HCT116 (cell line): ENCODE results near the gene KRT86. TPM values are rescaled to one million over a fixed set of nuclear protein-coding genes. Genes with fewer than 3 reads are reported as not detected.

Source experiments
- ATAC-seq: fragments of 200-7000 bp; cut with Tn5 transposase; 2 replicates; pipeline ENCODE4 v1.9.1; 2020; ENCODE audit warnings: mild to moderate bottlenecking, moderate library complexity
- BruUV-seq: library from RNA; stranded (reverse); fragments of 400-500 nt; replicated peaks from 2 replicates; lab custom pipeline; 2021; lab: Mats Ljungman, UMichigan
- CTCF ChIA-PET: fragments of 300-600 bp; sonication (Branson Sonifier 250); formaldehyde crosslinking; loops from one replicate; lab custom pipeline; 2021; ENCODE audit warnings: antibody characterized with exemption; lab: Charles Lee
- POLR2A ChIA-PET: fragments of 300-600, 350-600 bp; sonication (Branson Sonifier 250); formaldehyde crosslinking; loops from one replicate; lab custom pipeline; 2021; ENCODE audit warnings: antibody characterized with exemption; lab: Charles Lee
- RAD21 ChIA-PET, 2 experiments: fragments of 300-600 bp; sonication (Branson Sonifier 250); formaldehyde crosslinking; loops; one replicate each; lab custom pipeline; 2023; ENCODE audit warnings: low total read pairs in 2 of 2; ENCODE audit not compliant: uncharacterized antibody in 2 of 2, unreplicated experiment in 2 of 2, low non-redundant PET in 1 of 2; lab: Charles Lee
- DNase-seq: peaks from one replicate; pipeline ENCODE4 v3.0.0-alpha.2; 2010; ENCODE audit warnings: low read depth, low spot score
- H2AFZ ChIP-seq: fragments of 200-600 bp; shearing (Covaris generic), sonication (generic); 2 replicates; pipeline ENCODE4 v1.6.1; 2017; ENCODE audit warnings: low read depth, mixed run types, mixed read lengths, antibody characterized with exemption, low read length; ENCODE audit not compliant: poor library complexity, severe bottlenecking
- H3K27ac ChIP-seq: 2 replicates; pipeline ENCODE4 v1.5.1; 2012; ENCODE audit warnings: low read depth, low read length
- H3K27me3 ChIP-seq: fragments of 200-600 bp; sonication (generic); 2 replicates; pipeline ENCODE4 v1.6.1; 2016; ENCODE audit warnings: mixed run types, low read length, mixed read lengths; ENCODE audit not compliant: insufficient read depth
- H3K36me3 ChIP-seq, 2 experiments: fragments of 200-500 bp in 1 of 2; fragments of 200-600 bp in 1 of 2; sonication (Bioruptor generic) in 1 of 2; sonication (generic) in 1 of 2; 2 replicates each; pipeline versions ENCODE4 v1.5.1 to v1.6.1; 2014 to 2016; ENCODE audit warnings: low read length in 2 of 2, inconsistent platforms in 1 of 2, mixed read lengths in 1 of 2, mixed run types in 1 of 2; ENCODE audit not compliant: insufficient read depth in 2 of 2, control insufficient read depth in 1 of 2
- H3K4me1 ChIP-seq, 2 experiments: fragments of 200-600 bp in 1 of 2; sonication (generic) in 1 of 2; 2 replicates each; pipeline versions ENCODE4 v1.5.1 to v1.6.1; 2012 to 2017; ENCODE audit warnings: low read length in 2 of 2, inconsistent platforms in 1 of 2, mild to moderate bottlenecking in 1 of 2, mixed read lengths in 1 of 2, mixed run types in 1 of 2, moderate library complexity in 1 of 2; ENCODE audit not compliant: insufficient read depth in 2 of 2, control insufficient read depth in 1 of 2
- H3K4me2 ChIP-seq: fragments of 200-600 bp; sonication (generic); 2 replicates; pipeline ENCODE4 v1.6.1; 2017; ENCODE audit warnings: mixed run types, low read length, mixed read lengths
- H3K4me3 ChIP-seq, 2 experiments: fragments of 200-600 bp in 1 of 2; sonication (generic) in 1 of 2; replicated peaks in 1 of 2; 2 replicates each; pipeline ENCODE4 v1.5.1; 2011 to 2016; ENCODE audit warnings: low read length in 2 of 2, control low read depth in 1 of 2, low read depth in 1 of 2, mild to moderate bottlenecking in 1 of 2, mixed read lengths in 1 of 2, mixed run types in 1 of 2
- H3K79me2 ChIP-seq: fragments of 200-600 bp; sonication (generic); 2 replicates; pipeline ENCODE4 v1.6.1; 2017; ENCODE audit warnings: mild to moderate bottlenecking, mixed run types, low read length, moderate library complexity, mixed read lengths; ENCODE audit not compliant: insufficient read depth
- H3K9ac ChIP-seq: fragments of 200-600 bp; sonication (generic); 2 replicates; pipeline ENCODE4 v1.6.1; 2016; ENCODE audit warnings: low read length, mixed read lengths
- H3K9me2 ChIP-seq: fragments of 200-600 bp; sonication (generic), shearing (Covaris generic); 2 replicates; pipeline ENCODE4 v1.6.1; 2017; ENCODE audit warnings: mixed run types, mild to moderate bottlenecking, moderate library complexity; ENCODE audit not compliant: insufficient read depth
- H3K9me3 ChIP-seq, 2 experiments: fragments of 200-500 bp in 1 of 2; fragments of 200-600 bp in 1 of 2; sonication (Bioruptor generic) in 1 of 2; sonication (generic) in 1 of 2; 2 replicates each; pipeline ENCODE4 v1.6.1; 2014 to 2017; ENCODE audit warnings: low read length in 2 of 2, mixed read lengths in 2 of 2, inconsistent platforms in 1 of 2, low read depth in 1 of 2, mild to moderate bottlenecking in 1 of 2, mixed run types in 1 of 2, moderate library complexity in 1 of 2; ENCODE audit not compliant: control insufficient read depth in 1 of 2, insufficient read depth in 1 of 2
- H4K20me1 ChIP-seq: fragments of 200-600 bp; sonication (generic), shearing (Covaris generic); 2 replicates; pipeline ENCODE4 v1.6.1; 2017; ENCODE audit warnings: mixed run types, mild to moderate bottlenecking, moderate library complexity; ENCODE audit not compliant: insufficient read depth
- CBX3 ChIP-seq: IDR thresholded peaks from 2 replicates; pipeline ENCODE4 v1.6.1; 2012; ENCODE audit warnings: low read depth
- CEBPB ChIP-seq: IDR thresholded peaks from 2 replicates; pipeline ENCODE4 v1.6.1; 2012; ENCODE audit warnings: low read depth
- EGR1 ChIP-seq: IDR thresholded peaks from 2 replicates; pipeline ENCODE4 v1.6.1; 2012; ENCODE audit warnings: low read depth
- ELF1 ChIP-seq: IDR thresholded peaks from 2 replicates; pipeline ENCODE4 v1.6.1; 2012; ENCODE audit warnings: low read depth, borderline replicate concordance
- EZH2 ChIP-seq: fragments of 200-600 bp; sonication (generic); IDR thresholded peaks from 2 replicates; pipeline ENCODE4 v1.6.1; 2017; ENCODE audit warnings: antibody characterized with exemption, mixed run types
- FOSL1 ChIP-seq: IDR thresholded peaks from 2 replicates; pipeline ENCODE4 v1.6.1; 2012; ENCODE audit warnings: low read depth
- MAX ChIP-seq: IDR thresholded peaks from 2 replicates; pipeline ENCODE4 v1.6.1; 2012
- RAD21 ChIP-seq: IDR thresholded peaks from 2 replicates; pipeline ENCODE4 v1.6.1; 2012; ENCODE audit warnings: low read depth, mild to moderate bottlenecking
- SIN3A ChIP-seq: IDR thresholded peaks from 2 replicates; pipeline ENCODE4 v1.6.1; 2012; ENCODE audit warnings: low read depth
- SP1 ChIP-seq: IDR thresholded peaks from 2 replicates; pipeline ENCODE4 v1.6.1; 2012; ENCODE audit warnings: low read depth
- SRF ChIP-seq: IDR thresholded peaks from 2 replicates; pipeline ENCODE4 v1.6.1; 2012; ENCODE audit warnings: low read depth
- TCF7L2 ChIP-seq: IDR thresholded peaks from 2 replicates; pipeline ENCODE4 v1.7.0; 2011; ENCODE audit warnings: borderline replicate concordance, inconsistent platforms; ENCODE audit not compliant: insufficient read depth, insufficient read length; ENCODE audit errors: extremely low read depth
- YY1 ChIP-seq: IDR thresholded peaks from 2 replicates; pipeline ENCODE4 v1.6.1; 2011; ENCODE audit warnings: low read length, low read depth, moderate library complexity, mild to moderate bottlenecking; ENCODE audit not compliant: insufficient replicate concordance; ENCODE audit errors: extremely low read depth
- ZFX ChIP-seq: fragments of 450-650 bp; IDR thresholded peaks from 2 replicates; pipeline ENCODE4 v1.6.1; 2017
- ZNF274 ChIP-seq: fragments of 200-500 bp; sonication (Bioruptor generic); IDR thresholded peaks from 2 replicates; pipeline ENCODE4 v1.6.1; 2014; ENCODE audit warnings: mild to moderate bottlenecking, low read depth, low read length, inconsistent platforms
- intact Hi-C: fragments of 100-400 bp; cut with micrococcal nuclease; formaldehyde crosslinking; loops from 2 replicates; pipeline ENCODE4 v1.10.0; 2022
- total RNA-seq: library from RNA; stranded (reverse); gene quantifications from one replicate; pipeline ENCODE4 v1.2.1, GENCODE V29; 2021; ENCODE audit not compliant: unreplicated experiment
- TF ChIP-seq, protein P1 (sequence below), 3 experiments: fragments of 200-600 bp in 1 of 3; sonication (generic) in 1 of 3; IDR thresholded peaks in 2 of 3; conservative IDR thresholded peaks in 1 of 3; 2 replicates each; pipeline ENCODE4 v1.5.1; 2012 to 2017; ENCODE audit warnings: low read depth in 2 of 3, low read length in 2 of 3, antibody characterized with exemption in 1 of 3, borderline replicate concordance in 1 of 3, control low read depth in 1 of 3, mild to moderate bottlenecking in 1 of 3, mixed read lengths in 1 of 3, mixed run types in 1 of 3, moderate library complexity in 1 of 3; ENCODE audit not compliant: insufficient read depth in 1 of 3
- TF ChIP-seq, protein P2 (sequence below): IDR thresholded peaks from 2 replicates; pipeline ENCODE4 v1.6.1; 2012; ENCODE audit warnings: low read depth
- TF ChIP-seq, protein P3 (sequence below): IDR thresholded peaks from 2 replicates; pipeline ENCODE4 v1.6.1; 2012
- TF ChIP-seq, protein P4 (sequence below): IDR thresholded peaks from 2 replicates; pipeline ENCODE4 v1.6.1; 2011; ENCODE audit warnings: mild to moderate bottlenecking, low read length, moderate library complexity; ENCODE audit not compliant: insufficient replicate concordance; ENCODE audit errors: extremely low read depth

KRT86 gene
- total RNA-seq, 1 experiment from 2014 or later = 1.5 TPM

DNA sequence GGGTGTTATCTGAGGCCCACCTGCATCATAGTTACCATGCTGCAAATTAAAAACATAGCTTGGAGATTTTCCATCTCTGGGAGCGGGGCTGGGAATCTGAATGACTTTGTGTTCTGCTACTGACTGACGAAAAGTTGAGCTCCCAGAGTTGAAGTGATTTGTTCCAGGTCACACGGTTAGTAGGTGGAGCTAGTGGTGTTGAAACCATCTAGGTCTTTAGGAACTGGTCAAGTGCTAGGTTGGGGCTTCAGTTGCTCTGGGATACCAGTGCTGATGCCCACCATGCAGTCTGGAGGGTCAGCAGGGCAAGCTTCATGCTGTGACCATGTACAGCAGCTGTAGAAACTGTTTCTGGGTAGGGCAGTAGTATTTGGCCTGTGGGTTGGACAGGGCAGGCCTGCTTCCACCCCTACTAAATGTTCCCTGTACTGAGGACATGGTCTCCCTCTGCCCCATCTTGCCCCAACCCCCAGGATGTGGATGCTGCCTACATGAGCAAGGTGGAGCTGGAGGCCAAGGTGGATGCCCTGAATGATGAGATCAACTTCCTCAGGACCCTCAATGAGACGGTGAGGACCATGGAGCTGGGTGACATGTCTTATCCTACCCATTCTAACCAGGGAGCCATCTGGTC is 36.1 kb upstream of the KRT86 start:
- Histone ChIP-seq H3K9me2 (no peaks in the 10 kb centered on the region), H3K79me2 (no peaks in the 10 kb centered on the region), H3K9ac (no peak overlapping the region), H3K4me1 (peaks cover 19 to 91% of the 10 kb centered on the region in 2 experiments), H3K27ac (no peak overlapping the region), H4K20me1 (no peaks in the 10 kb centered on the region), H3K27me3 (no peaks in the 10 kb centered on the region), H3K9me3 (no peaks in the 10 kb centered on the region), H2AFZ (no peak overlapping the region), H3K4me3 (no peak overlapping the region), H3K4me2 (no peak overlapping the region), H3K36me3 (no peaks in the 10 kb centered on the region)
- no peak for ATAC-seq
- BruUV-seq = no TSS peak
- ChIA-PET POLR2A (interaction anchor here (0.7 to 1.4 kb wide), 5 partner anchors 17 to 93 kb away, joined by 3 to 5 read pairs (median 4); no protein-coding TSS in a partner anchor), CTCF (interaction anchor here (3.3 kb wide), 1 partner anchor 17 kb away, joined by 13 read pairs; no protein-coding TSS in a partner anchor), RAD21 (no interaction called here)
- no peak for DNase-seq
- TF ChIP-seq, protein P1, sequence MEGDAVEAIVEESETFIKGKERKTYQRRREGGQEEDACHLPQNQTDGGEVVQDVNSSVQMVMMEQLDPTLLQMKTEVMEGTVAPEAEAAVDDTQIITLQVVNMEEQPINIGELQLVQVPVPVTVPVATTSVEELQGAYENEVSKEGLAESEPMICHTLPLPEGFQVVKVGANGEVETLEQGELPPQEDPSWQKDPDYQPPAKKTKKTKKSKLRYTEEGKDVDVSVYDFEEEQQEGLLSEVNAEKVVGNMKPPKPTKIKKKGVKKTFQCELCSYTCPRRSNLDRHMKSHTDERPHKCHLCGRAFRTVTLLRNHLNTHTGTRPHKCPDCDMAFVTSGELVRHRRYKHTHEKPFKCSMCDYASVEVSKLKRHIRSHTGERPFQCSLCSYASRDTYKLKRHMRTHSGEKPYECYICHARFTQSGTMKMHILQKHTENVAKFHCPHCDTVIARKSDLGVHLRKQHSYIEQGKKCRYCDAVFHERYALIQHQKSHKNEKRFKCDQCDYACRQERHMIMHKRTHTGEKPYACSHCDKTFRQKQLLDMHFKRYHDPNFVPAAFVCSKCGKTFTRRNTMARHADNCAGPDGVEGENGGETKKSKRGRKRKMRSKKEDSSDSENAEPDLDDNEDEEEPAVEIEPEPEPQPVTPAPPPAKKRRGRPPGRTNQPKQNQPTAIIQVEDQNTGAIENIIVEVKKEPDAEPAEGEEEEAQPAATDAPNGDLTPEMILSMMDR (IDR thresholded peaks at IDR 0.05 in 2 of 3, conservative IDR thresholded peaks at IDR 0.05 in 1 of 3; ENCODE audit: borderline replicate concordance in 1 of 3, insufficient read depth in 1 of 3, low read depth in 2 of 3, low read length in 2 of 3) = no peak
- no peak for TF ChIP-seq SP1
- TF ChIP-seq SIN3A = no peak
- TF ChIP-seq EGR1 = no peak
- TF ChIP-seq TCF7L2 = no peak
- no peak for TF ChIP-seq ELF1
- no peak for TF ChIP-seq FOSL1
- TF ChIP-seq RAD21 = no peak
- TF ChIP-seq, protein P2, sequence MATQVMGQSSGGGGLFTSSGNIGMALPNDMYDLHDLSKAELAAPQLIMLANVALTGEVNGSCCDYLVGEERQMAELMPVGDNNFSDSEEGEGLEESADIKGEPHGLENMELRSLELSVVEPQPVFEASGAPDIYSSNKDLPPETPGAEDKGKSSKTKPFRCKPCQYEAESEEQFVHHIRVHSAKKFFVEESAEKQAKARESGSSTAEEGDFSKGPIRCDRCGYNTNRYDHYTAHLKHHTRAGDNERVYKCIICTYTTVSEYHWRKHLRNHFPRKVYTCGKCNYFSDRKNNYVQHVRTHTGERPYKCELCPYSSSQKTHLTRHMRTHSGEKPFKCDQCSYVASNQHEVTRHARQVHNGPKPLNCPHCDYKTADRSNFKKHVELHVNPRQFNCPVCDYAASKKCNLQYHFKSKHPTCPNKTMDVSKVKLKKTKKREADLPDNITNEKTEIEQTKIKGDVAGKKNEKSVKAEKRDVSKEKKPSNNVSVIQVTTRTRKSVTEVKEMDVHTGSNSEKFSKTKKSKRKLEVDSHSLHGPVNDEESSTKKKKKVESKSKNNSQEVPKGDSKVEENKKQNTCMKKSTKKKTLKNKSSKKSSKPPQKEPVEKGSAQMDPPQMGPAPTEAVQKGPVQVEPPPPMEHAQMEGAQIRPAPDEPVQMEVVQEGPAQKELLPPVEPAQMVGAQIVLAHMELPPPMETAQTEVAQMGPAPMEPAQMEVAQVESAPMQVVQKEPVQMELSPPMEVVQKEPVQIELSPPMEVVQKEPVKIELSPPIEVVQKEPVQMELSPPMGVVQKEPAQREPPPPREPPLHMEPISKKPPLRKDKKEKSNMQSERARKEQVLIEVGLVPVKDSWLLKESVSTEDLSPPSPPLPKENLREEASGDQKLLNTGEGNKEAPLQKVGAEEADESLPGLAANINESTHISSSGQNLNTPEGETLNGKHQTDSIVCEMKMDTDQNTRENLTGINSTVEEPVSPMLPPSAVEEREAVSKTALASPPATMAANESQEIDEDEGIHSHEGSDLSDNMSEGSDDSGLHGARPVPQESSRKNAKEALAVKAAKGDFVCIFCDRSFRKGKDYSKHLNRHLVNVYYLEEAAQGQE = no peak
- TF ChIP-seq, protein P3, sequence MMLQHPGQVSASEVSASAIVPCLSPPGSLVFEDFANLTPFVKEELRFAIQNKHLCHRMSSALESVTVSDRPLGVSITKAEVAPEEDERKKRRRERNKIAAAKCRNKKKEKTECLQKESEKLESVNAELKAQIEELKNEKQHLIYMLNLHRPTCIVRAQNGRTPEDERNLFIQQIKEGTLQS = no peak
- TF ChIP-seq, protein P4, sequence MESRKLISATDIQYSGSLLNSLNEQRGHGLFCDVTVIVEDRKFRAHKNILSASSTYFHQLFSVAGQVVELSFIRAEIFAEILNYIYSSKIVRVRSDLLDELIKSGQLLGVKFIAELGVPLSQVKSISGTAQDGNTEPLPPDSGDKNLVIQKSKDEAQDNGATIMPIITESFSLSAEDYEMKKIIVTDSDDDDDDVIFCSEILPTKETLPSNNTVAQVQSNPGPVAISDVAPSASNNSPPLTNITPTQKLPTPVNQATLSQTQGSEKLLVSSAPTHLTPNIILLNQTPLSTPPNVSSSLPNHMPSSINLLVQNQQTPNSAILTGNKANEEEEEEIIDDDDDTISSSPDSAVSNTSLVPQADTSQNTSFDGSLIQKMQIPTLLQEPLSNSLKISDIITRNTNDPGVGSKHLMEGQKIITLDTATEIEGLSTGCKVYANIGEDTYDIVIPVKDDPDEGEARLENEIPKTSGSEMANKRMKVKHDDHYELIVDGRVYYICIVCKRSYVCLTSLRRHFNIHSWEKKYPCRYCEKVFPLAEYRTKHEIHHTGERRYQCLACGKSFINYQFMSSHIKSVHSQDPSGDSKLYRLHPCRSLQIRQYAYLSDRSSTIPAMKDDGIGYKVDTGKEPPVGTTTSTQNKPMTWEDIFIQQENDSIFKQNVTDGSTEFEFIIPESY = no peak
- no peak for TF ChIP-seq EZH2
- TF ChIP-seq ZFX = no peak
- TF ChIP-seq ZNF274 = no peak
- no peak for TF ChIP-seq CBX3
- TF ChIP-seq CEBPB = no peak
- TF ChIP-seq YY1 = no peak
- no peak for TF ChIP-seq MAX
- TF ChIP-seq SRF = no peak
- intact Hi-C loops = no loop called here
